ENCODE results near the gene LXN.

GRCh38 chr3:158683230-158683962, 10.9 kb upstream of the LXN start:
- TF ChIP-seq POLR2A (IDR thresholded peaks at IDR 0.05; ENCODE audit: low read length) (no peak), GATA1 (IDR thresholded peaks at IDR 0.05; ENCODE audit: low read depth, low read length) (no peak)
